HG02970 (cell line): Measurements from ENCODE around the gene PCDHAC1.
"Not testable (repeated sequence)": the region's sequence is repeated elsewhere in the genome, so short reads cannot be mapped to it uniquely, and the experiment has no call there.

Experiments used
- ATAC-seq: cut with Tn5 transposase; IDR thresholded peaks from one replicate; pipeline ENCODE4 v1.9.1; 2021; ENCODE audit warnings: mild to moderate bottlenecking, moderate library complexity, moderate number of reproducible peaks; ENCODE audit not compliant: unreplicated experiment, low FRiP score

The PCDHAC1 gene, protein sequence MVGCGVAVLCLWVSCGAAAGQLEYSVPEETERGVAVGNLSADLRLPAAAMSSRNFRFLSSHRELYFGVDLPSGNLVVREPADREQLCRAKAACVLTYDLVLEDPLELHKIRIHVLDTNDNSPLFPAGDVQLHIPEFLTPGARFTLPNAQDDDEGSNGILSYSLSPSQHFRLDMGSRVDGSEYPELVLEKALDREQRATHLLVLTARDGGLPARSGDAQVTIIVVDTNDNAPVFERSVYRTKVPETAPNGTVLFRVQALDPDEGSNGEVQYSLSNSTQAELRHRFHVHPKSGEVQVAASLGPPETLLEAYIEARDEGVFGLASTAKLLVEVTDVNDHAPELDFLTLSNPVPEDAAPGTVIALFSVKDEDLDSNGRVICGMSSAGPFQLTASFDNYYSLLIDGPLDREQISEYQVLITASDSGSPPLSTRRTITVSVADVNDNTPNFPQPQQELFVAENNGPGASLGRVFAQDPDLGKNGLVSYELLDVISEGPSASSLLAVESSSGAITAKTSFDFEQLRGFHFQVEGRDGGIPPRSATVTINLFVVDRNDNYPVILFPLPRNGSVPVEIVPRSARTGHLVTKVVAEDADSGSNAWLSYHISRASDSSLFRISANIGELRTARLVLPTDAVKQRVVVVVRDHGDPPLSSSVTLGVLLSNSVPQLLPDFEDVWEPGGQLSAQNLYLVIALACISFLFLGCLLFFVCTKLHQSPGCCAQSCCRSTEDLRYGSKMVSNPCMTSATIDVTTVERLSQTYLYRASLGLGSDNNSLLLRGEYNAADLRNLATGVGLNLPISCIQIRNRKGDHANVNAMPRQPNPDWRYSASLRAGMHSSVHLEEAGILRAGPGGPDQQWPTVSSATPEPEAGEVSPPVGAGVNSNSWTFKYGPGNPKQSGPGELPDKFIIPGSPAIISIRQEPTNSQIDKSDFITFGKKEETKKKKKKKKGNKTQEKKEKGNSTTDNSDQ

DNA sequence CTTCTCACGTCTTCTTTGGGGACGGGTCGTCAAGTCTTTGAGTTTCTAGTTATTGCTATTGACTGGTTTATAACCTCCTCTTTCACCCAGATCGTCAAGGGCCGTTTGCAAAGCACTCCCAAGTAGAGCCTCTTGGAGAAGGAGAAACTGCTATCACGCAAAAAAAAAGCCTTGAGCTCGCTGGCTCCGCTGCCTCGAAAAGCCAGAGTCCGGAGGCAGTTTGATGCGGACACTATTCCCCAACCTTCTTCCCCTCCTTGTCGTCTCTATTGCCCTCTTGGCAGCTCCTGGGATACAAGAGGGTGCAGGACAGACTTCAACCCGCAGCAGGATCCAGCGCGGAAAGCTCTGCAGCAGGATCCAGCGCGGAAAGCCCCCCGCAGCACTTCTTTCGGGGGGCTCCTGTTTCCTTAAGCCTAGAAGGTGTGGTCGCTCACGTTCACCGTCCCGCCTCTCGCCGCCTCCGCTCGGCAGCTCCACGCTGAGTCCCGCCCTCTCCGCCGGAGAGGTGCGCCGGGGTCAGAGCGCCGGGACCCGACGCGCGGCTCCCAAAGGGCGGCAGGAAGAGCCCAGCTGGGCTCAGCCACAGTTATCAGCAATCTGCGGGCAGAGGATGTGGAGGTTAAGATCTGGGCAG lies at the start of gene PCDHAC1:
Gene PCDHAC1 (plus strand): TSS at position 494 of the 637 bp plus-strand sequence. CDS start 594 bp downstream, outside the sequence.
- ATAC-seq, result no peak

DNA sequence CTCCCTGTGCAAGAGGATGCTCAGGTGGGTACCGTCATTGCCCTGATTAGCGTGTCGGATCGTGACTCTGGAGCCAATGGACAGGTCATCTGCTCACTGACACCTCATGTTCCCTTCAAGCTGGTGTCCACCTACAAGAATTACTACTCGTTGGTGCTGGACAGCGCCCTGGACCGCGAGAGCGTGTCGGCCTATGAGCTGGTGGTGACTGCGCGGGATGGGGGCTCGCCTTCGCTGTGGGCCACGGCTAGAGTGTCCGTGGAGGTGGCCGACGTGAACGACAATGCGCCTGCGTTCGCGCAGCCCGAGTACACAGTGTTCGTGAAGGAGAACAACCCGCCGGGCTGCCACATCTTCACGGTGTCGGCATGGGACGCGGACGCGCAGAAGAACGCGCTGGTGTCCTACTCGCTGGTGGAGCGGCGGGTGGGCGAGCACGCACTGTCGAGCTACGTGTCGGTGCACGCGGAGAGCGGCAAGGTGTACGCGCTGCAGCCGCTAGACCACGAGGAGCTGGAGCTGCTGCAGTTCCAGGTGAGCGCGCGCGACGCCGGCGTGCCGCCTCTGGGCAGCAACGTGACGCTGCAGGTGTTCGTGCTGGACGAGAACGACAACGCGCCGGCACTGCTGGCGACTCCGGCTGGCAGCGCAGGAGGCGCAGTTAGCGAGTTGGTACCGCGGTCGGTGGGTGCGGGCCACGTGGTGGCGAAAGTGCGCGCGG lies 49.4 kb upstream of the PCDHAC1 start:
- ATAC-seq, result not testable (repeated sequence)

DNA sequence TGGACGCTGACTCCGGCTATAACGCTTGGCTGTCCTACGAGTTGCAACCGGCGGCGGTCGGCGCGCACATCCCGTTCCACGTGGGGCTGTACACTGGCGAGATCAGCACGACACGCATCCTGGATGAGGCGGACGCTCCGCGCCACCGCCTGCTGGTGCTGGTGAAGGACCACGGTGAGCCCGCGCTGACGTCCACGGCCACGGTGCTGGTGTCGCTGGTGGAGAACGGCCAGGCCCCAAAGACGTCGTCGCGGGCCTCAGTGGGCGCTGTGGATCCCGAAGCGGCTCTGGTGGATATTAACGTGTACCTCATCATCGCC lies 48.9 kb upstream of the PCDHAC1 start:
- ATAC-seq, result no peak

DNA sequence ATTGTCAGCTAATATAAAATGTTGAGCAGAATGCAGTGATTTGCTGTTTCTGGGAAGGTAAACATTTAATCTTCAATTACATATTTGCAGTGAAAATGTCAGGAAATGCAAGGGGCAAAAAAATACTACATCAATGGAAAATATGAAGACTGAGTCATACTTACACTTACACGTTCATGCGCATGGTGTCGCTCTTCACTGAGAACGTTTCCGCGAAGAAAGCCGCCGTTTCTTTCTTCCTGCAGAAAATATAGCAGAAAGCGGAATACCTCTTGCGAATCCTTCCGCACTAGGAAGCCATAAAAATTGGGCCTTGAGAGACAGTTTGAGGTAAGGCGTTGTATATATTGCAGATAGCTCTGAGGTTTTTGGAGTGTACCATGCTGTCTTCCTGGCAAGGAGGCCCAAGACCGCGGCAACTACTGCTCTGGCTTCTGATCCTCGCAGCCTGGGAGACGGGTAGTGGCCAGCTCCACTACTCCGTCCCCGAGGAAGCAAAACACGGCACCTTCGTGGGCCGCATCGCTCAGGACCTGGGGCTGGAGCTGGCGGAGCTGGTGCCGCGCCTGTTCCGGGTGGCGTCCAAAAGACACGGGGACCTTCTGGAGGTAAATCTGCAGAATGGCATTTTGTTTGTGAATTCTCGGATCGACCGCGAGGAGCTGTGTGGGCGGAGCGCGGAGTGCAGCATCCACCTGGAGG lies 44.1 kb upstream of the PCDHAC1 start, which contains the start of gene PCDHA13:
Gene PCDHA13 (plus strand): TSS at position 236 of the 702 bp plus-strand sequence. CDS start 145 bp downstream, at position 381.
- ATAC-seq, result no peak

DNA sequence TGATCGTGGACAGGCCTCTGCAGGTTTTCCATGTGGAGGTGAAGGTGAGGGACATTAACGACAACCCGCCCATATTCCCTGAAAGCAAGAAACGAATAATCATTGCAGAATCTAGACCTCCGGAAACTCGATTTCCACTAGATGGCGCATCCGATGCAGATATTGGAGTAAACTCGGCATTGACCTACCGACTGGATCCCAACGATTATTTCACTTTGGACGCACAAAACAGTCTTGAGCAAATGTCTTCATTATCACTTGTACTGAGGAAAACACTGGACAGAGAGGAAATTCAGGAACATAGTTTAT lies 43.6 kb upstream of the PCDHAC1 start:
- no peak for ATAC-seq

DNA sequence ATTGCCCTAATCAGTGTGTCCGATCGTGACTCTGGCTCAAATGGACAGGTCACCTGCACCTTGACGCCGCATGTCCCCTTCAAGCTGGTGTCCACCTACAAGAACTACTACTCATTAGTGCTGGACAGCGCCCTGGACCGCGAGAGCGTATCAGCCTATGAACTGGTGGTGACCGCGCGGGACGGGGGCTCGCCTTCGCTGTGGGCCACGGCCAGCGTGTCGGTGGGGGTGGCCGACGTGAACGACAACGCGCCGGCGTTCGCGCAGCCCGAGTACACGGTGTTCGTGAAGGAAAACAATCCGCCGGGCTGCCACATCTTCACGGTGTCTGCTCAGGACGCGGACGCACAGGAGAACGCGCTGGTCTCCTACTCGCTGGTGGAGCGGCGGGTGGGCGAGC lies 42.7 kb upstream of the PCDHAC1 start:
- no peak for ATAC-seq

DNA sequence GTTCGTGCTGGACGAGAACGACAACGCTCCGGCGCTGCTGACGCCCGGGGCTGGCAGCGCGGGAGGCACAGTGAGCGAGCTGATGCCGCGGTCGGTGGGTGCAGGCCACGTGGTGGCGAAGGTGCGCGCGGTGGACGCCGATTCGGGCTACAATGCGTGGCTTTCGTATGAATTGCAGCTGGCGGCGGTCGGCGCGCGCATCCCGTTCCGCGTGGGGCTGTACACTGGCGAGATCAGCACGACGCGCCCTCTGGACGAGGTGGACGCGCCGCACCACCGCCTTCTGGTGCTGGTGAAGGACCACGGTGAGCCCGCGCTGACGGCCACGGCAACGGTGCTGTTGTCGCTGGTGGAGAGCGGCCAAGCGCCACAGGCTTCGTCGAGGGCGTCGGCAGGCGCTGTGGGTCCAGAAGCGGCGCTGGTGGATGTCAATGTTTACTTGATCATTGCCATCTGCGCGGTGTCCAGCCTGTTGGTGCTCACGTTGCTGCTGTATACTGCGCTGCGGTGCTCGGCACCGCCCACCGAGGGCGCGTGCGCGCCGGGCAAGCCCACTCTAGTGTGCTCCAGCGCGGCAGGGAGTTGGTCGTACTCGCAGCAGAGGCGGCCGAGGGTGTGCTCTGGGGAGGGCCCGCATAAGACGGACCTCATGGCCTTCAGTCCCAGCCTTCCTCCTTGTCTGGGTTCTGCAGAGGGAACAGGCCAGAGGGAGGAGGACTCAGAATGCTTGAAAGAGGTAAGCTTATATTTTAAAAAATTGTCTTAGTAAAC lies 42.0 kb upstream of the PCDHAC1 start:
- ATAC-seq, result no peak

DNA sequence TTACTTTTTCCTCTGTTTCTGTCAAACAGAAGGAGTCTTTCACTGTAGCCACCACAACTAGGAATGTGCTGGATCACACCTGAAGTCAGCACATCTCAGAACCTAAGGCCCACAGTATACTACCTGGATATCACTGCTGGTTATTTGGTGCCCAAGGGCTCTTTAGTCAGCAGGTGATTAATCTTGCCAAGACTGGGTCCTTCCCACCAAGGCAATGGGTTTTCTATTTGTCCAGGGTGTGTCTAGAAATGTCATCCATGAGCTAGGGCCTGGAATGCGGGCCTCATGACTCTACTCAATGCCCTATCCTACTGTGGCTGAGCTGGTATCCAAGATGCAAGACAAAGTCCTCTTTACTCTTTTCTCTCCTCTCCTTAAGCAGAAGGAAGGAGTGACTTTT lies 9.8 kb upstream of the PCDHAC1 start:
- no peak for ATAC-seq

DNA sequence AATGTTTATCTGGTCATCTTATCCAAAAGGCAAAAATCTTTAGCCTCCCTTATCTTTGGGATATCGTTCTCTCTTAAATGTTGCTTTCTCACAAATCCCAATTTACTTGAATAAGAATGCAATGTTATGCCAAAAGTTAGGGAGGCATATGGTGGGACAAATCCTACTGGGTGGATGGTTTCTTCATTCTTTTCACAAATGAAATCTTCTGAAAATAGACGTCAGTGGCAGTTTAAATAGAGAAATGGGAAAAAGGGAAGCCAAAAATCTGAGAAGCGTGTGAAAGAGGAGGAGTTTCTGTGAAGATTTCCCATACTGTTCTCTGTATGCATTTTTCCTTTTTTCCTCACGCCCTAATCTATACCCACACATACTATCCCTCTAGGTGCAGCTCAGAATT lies 2.5 kb upstream of the PCDHAC1 start:
- no peak for ATAC-seq

DNA sequence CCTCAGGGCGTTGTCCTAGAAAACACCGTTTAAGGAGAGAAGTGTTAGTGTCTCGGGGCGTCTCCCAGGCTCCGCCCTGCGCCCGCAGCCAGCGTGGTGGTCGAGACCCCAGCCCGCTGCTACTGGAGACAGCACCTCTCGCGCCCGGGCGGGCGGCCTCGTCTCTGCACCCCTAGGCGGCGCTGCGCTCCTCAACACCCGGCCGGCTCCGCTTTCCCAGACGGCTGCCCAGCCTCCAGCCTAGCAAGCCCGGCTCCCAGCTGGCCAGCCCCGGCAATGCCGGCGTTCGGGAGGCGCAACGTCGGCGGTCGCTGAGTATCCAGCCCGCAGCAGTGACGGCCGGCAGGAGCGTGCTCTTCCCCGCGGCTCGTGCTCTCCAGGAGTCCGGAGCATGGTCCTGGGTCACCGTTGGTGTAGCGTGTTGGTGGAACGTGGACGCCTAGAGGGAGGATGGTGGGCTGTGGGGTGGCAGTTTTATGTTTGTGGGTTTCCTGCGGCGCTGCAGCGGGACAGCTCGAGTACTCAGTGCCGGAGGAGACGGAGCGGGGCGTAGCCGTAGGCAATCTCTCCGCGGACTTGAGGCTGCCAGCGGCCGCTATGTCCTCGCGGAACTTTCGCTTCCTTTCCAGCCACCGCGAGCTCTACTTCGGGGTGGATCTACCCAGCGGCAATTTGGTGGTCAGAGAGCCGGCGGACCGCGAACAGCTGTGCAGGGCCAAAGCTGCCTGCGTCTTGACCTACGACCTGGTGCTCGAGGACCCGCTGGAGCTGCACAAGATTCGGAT lies 536 bp downstream of the PCDHAC1 start:
- no peak for ATAC-seq

DNA sequence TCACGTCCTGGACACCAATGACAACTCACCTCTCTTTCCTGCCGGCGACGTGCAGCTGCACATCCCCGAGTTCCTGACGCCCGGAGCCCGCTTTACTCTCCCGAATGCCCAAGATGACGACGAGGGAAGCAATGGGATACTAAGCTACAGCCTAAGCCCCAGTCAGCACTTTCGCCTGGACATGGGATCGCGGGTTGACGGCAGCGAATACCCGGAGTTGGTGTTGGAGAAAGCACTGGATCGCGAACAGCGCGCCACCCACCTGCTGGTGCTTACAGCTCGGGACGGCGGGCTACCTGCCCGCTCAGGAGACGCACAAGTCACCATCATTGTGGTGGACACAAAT lies 1.1 kb downstream of the PCDHAC1 start:
- ATAC-seq, result no peak

DNA sequence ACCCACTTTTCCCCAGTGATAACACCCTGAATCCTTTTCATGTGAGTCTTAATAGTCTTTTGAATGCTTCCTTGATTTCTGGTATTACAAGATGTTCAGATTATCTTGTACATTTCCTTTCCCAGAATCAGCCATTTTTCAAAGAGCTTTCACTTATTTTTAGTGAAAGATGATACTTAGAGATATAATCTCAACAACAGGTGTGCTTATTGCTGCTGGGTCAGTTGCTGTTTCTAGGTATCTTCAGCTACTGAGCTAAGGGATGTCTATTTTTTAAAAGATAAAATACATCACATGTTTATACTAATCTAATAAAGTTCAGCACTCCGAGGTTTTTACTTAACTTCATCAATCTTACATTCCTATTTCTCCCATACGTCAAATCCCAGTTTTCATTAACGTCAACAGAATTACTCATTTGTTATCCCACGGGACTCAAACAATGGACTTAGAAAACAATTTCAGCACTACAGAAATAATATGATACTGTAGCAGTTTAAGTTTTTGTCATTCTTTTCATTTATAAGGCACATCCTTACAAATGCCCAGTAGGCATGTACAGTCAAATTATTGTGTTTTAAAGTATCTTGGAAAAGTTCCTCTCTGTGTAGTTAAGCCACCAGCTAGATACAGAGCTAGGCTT lies 9.0 kb downstream of the PCDHAC1 start:
- no peak for ATAC-seq

DNA sequence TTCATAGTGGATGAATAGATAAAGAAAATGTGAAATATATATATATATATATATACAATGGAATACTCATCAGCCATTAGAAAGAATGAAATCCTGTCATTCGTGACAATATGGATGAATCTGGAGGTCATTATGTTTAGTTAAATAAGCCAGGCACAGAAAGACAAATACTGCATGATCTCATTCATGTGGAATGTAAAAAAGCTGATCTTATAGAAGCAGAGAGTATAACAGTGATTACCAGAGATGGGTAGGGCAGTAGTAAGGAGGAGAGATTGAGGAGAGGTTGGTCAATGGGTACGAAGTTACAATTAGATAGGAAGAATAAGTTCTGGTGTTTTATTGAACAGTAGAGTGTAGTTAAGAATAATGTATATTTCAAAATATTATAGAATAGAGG lies 20.5 kb downstream of the PCDHAC1 start:
- ATAC-seq, result no peak

DNA sequence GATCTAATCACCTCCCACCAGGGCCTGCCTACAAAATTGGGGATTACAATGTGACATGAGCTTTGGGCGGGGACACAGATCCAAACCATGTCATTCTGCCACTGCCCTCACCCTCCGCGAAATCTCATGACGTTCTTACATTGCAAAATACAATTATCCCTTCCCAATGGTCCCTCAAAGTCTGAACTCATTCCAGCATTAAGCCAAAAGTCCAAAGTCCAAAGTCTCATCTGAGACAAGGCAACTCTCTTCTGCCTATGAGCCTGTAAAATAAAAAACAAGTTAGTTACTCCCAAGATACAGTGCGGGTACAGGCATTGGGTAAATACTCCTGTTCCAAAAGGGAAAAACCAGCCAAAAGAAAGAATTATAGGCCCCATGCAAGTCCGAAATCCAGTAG lies 25.5 kb downstream of the PCDHAC1 start:
- no peak for ATAC-seq

DNA sequence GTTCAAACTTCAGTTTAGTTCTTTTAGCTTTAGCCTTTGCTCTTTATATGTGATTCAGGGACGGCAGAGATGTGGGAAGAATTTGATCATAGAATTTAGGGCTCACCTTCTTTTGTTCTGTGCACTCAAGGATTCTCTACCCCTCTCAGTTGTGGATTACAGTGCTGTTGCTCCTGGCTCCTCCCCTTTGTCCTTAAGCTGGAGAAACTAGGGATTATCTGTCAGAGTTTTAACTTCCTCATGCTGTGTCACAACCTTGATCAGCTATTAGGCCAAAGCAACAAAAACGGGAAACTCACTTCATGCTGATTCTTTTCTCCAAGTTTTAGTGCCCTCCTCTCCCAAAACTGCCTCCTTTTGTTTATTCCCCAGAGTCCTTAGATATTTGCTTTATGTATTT lies 27.1 kb downstream of the PCDHAC1 start:
- ATAC-seq, result no peak

DNA sequence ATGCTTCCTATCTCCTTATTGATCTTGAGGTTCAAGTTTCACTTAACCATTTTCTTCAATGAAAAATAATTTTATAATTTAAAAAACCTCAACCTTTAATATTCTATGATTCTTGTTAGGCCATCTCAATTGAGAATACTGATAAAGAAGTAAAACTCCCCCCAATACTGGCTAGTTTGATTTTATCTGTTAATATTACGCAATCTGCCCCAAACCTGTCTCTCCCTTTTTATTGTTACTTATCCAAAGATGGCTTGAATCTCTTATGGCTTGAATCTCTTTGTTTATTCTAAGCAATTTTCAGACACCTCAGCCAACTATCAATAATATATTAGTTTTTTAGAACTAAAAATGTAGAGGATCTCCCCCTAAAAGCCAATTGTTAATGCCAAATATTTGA lies 36.1 kb downstream of the PCDHAC1 start:
- no peak for ATAC-seq

DNA sequence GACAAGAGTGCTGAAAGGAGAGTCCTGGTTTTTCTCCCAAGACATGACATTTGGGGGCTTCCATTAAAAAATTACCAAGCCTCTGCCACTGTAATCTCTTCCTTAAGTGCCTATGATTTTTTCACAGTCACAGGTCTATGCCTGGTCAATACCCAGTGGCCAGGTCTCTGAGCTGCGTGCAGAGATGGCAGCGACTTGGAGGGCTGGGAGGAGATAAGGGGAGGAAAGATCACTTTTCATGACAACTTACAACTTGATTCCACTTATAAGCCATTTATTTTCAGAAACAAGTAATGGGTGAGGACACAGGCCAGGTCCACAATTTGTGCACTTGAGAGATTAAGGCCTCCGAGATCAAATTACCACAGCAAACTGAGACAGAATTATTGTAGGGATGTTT lies 38.3 kb downstream of the PCDHAC1 start:
- ATAC-seq, result no peak

DNA sequence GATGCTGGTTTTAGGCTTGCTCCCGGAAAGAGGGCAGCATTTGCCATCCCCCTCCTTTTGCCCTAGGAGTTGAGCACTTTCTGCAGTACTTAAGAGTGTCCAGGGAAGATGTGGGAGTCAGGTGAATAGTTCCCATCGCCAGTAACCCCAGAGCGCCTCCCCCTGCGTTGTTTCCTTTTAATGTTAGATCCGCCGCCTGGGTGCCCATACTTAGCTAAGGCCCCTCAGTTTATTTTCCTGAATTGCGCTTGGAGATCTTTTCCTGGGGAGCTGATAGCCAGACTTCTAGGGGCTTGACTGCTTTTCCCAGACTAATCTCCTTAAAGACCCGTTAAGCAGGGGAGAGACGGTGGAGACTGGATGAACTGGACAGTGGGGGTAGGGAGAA lies 39.8 kb downstream of the PCDHAC1 start:
- ATAC-seq, result no peak
